HL-60 (cell line): ENCODE results near the gene ZNF281.

Source experiments
- DNase-seq, 2 experiments: peaks; one replicate each; pipeline ENCODE4 v3.0.0-alpha.2; 2010 to 2020; ENCODE audit warnings: low read depth in 1 of 2, low spot score in 1 of 2
- H3K27ac ChIP-seq: fragments of 250-450 bp; sonication (Bioruptor Pico); replicated peaks from 2 replicates; pipeline ENCODE4 v1.5.1; 2020; ENCODE audit warnings: mild to moderate bottlenecking, moderate library complexity
- H3K27me3 ChIP-seq: fragments of 250-450 bp; sonication (Bioruptor Pico); 2 replicates; pipeline ENCODE4 v1.5.1; 2021; ENCODE audit warnings: mild to moderate bottlenecking, moderate library complexity; ENCODE audit not compliant: insufficient read depth, poor library complexity, severe bottlenecking
- H3K4me3 ChIP-seq: replicated peaks from 2 replicates; pipeline ENCODE4 v1.5.1; 2011; ENCODE audit warnings: mild to moderate bottlenecking, control low read depth, low read length; ENCODE audit not compliant: insufficient read depth
- GABPA ChIP-seq: IDR thresholded peaks from 2 replicates; pipeline ENCODE4 v1.6.1; 2012; ENCODE audit warnings: low read depth
- POLR2AphosphoS5 ChIP-seq: IDR thresholded peaks from 2 replicates; pipeline ENCODE4 v1.6.1; 2012; ENCODE audit warnings: low read depth
- SPI1 ChIP-seq: IDR thresholded peaks from 2 replicates; pipeline ENCODE4 v1.6.1; 2012; ENCODE audit warnings: low read depth, mild to moderate bottlenecking, borderline replicate concordance
- TF ChIP-seq, protein P1 (sequence below): IDR thresholded peaks from 2 replicates; pipeline ENCODE4 v1.6.1; 2012; ENCODE audit warnings: low read depth; ENCODE audit not compliant: insufficient replicate concordance
- TF ChIP-seq, protein P2 (sequence below): IDR thresholded peaks from one replicate; pipeline ENCODE4 v1.5.1; 2011; ENCODE audit warnings: low read length, control low read depth, inconsistent platforms; ENCODE audit not compliant: insufficient read depth

ZNF281 gene

DNA sequence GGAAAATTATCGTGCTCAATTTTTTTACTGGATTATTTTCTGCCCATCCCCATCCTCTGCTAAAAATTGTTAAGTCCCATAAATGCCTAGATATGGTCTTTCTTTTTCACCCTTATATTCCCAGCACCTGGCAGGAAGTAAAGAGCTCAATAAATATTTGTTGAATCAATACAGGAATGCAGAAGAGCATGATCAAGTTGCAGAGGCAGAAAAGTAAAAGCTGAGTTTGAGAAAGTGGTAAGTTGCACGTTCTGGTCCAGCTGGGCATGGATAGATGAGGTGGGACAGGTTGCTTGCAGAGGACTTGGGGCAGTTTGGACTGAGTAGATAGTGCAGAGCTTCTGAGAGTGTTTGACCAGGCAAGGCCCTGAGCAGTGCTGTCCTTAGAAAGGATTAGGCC is 40.1 kb downstream of the ZNF281 start:
- Histone ChIP-seq H3K27me3 (no peaks in the 10 kb centered on the region), H3K4me3 (no peak overlapping the region), H3K27ac (no peak overlapping the region)
- DNase-seq, result no peak
- TF ChIP-seq, protein P1, sequence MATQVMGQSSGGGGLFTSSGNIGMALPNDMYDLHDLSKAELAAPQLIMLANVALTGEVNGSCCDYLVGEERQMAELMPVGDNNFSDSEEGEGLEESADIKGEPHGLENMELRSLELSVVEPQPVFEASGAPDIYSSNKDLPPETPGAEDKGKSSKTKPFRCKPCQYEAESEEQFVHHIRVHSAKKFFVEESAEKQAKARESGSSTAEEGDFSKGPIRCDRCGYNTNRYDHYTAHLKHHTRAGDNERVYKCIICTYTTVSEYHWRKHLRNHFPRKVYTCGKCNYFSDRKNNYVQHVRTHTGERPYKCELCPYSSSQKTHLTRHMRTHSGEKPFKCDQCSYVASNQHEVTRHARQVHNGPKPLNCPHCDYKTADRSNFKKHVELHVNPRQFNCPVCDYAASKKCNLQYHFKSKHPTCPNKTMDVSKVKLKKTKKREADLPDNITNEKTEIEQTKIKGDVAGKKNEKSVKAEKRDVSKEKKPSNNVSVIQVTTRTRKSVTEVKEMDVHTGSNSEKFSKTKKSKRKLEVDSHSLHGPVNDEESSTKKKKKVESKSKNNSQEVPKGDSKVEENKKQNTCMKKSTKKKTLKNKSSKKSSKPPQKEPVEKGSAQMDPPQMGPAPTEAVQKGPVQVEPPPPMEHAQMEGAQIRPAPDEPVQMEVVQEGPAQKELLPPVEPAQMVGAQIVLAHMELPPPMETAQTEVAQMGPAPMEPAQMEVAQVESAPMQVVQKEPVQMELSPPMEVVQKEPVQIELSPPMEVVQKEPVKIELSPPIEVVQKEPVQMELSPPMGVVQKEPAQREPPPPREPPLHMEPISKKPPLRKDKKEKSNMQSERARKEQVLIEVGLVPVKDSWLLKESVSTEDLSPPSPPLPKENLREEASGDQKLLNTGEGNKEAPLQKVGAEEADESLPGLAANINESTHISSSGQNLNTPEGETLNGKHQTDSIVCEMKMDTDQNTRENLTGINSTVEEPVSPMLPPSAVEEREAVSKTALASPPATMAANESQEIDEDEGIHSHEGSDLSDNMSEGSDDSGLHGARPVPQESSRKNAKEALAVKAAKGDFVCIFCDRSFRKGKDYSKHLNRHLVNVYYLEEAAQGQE, result no peak
- no peak for TF ChIP-seq POLR2AphosphoS5
- no peak for TF ChIP-seq SPI1
- TF ChIP-seq, protein P2, sequence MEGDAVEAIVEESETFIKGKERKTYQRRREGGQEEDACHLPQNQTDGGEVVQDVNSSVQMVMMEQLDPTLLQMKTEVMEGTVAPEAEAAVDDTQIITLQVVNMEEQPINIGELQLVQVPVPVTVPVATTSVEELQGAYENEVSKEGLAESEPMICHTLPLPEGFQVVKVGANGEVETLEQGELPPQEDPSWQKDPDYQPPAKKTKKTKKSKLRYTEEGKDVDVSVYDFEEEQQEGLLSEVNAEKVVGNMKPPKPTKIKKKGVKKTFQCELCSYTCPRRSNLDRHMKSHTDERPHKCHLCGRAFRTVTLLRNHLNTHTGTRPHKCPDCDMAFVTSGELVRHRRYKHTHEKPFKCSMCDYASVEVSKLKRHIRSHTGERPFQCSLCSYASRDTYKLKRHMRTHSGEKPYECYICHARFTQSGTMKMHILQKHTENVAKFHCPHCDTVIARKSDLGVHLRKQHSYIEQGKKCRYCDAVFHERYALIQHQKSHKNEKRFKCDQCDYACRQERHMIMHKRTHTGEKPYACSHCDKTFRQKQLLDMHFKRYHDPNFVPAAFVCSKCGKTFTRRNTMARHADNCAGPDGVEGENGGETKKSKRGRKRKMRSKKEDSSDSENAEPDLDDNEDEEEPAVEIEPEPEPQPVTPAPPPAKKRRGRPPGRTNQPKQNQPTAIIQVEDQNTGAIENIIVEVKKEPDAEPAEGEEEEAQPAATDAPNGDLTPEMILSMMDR, result no peak
- TF ChIP-seq GABPA, result no peak

DNA sequence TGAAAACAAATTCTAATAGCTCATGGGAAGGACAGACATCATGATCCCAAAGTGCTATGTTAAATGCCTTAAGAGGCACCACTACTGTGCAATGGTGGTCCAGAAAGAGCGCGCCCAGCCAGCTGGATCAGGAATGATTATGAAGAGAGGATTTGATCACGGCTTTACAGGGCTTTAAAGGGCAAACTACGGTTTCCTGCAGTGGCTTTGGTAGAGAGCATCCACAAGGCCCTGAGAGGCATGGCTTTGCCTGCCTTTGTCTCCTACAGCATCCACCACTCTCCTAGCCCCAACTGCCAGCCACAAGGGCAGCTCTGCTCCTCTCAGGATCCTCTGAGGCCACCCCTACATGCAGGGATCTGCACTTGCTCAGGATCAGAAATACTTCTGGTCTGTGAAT is 40.7 kb downstream of the ZNF281 start:
- Histone ChIP-seq H3K4me3 (no peak overlapping the region), H3K27ac (peak overlapping the region; percentile 70), H3K27me3 (no peaks in the 10 kb centered on the region)
- TF ChIP-seq, protein P2, result no peak
- no peak for TF ChIP-seq SPI1
- TF ChIP-seq, protein P1, result no peak
- TF ChIP-seq GABPA, result no peak
- no peak for TF ChIP-seq POLR2AphosphoS5
- no peak for DNase-seq

DNA sequence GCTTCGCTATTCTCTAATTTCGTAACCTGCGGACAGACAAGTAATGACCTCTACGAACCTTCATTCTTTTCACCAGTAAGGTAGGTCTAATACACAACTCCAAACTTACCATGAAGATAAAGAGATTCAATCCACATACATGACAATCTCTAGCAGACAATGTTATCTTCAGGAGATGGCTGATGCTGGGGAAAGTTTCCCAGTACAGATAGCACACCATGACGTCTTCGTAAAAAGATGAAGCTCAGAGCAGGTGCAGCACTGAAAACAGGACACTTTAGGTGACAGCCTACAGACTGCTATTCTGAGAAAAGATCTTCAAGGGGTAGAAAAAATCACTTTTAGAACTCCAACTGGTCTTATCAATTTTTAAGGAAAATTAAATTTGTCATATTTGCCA is 41.3 kb downstream of the ZNF281 start:
- no peak for DNase-seq
- no peaks in the 10 kb centered on the region for H3K27me3 ChIP-seq
- TF ChIP-seq, protein P1, result no peak
- TF ChIP-seq POLR2AphosphoS5, result no peak
- no peak for TF ChIP-seq GABPA
- H3K4me3 ChIP-seq, result 0 out of 2 replicates have a peak overlapping the region, but pooled peaks have one; percentile 10
- peak overlapping the region; percentile 70 for H3K27ac ChIP-seq
